Naive thymus-derived CD8-positive, alpha-beta T cell (primary cell): ENCODE data around the gene TSEN2. TPM values are rescaled to one million over a fixed set of nuclear protein-coding genes. Genes with fewer than 3 reads are reported as not detected.
"Not testable (repeated sequence)": the region's sequence is repeated elsewhere in the genome, so short reads cannot be mapped to it uniquely, and the experiment has no call there.

Source experiments
- ATAC-seq, 2 donors: fragments of 150-1000 bp; cut with Tn5 transposase in 1 of 2; sonication (Bioruptor Pico), chemical (Tn5 transposase) in 1 of 2; 1 replicate in 1 of 2; 2 replicates in 1 of 2; pipeline ENCODE4 v1.10.0; 2021; ENCODE audit warnings: mild to moderate bottlenecking in 2 of 2, moderate library complexity in 2 of 2
- POLR2A ChIA-PET: fragments of 350-600 bp; sonication (Branson Sonifier 250); formaldehyde crosslinking; loops from one replicate; lab custom pipeline; 2021; ENCODE audit warnings: antibody characterized with exemption; lab: Charles Lee
- DNase-seq, 10 donors: peaks; one replicate each; pipeline versions ENCODE4 v3.0.0 to v3.0.0-alpha.2; 2020 to 2022
- H3K27ac Mint-ChIP-seq, 10 donors: one replicate each; pipeline ENCODE4 v1.8.0; 2020 to 2022; ENCODE audit warnings: mild to moderate bottlenecking in 10 of 10, mixed read lengths in 10 of 10, moderate library complexity in 4 of 10, inconsistent platforms in 1 of 10
- H3K27me3 Mint-ChIP-seq, 5 donors: one replicate each; pipeline ENCODE4 v1.8.0; 2021 to 2022; ENCODE audit warnings: mixed read lengths in 5 of 5
- H3K36me3 Mint-ChIP-seq, 3 donors: one replicate each; pipeline ENCODE4 v1.8.0; 2020 to 2022; ENCODE audit warnings: mixed read lengths in 3 of 3, mild to moderate bottlenecking in 2 of 3, inconsistent platforms in 1 of 3
- H3K4me1 Mint-ChIP-seq, 4 donors: one replicate each; pipeline ENCODE4 v1.8.0; 2021 to 2022; ENCODE audit warnings: mixed read lengths in 4 of 4
- H3K4me3 Mint-ChIP-seq, 10 donors: one replicate each; pipeline ENCODE4 v1.8.0; 2020 to 2022; ENCODE audit warnings: mild to moderate bottlenecking in 10 of 10, mixed read lengths in 10 of 10, moderate library complexity in 6 of 10, inconsistent platforms in 1 of 10
- H3K9me3 Mint-ChIP-seq, 9 donors: one replicate each; pipeline ENCODE4 v1.8.0; 2020 to 2022; ENCODE audit warnings: mixed read lengths in 9 of 9, mild to moderate bottlenecking in 3 of 9, inconsistent platforms in 1 of 9, moderate library complexity in 1 of 9
- polyA plus RNA-seq, 3 donors: library from polyadenylated mRNA; unstranded; fragments of 300-500 nt; fragmentation: Illumina TruSeq; gene quantifications; one replicate each; pipeline ENCODE4 v1.2.3, GENCODE V29; 2021
- total RNA-seq, 8 experiments: library from RNA in 2 of 8; stranded (reverse) in 2 of 8; gene quantifications; one replicate each; pipeline ENCODE4 v1.2.3 and lab custom pipeline; 2021 to 2026

Gene TSEN2
- total and polyA plus RNA-seq, 5 experiments from 2014 or later: 11.9 to 26.9 (median 21.0) TPM

DNA sequence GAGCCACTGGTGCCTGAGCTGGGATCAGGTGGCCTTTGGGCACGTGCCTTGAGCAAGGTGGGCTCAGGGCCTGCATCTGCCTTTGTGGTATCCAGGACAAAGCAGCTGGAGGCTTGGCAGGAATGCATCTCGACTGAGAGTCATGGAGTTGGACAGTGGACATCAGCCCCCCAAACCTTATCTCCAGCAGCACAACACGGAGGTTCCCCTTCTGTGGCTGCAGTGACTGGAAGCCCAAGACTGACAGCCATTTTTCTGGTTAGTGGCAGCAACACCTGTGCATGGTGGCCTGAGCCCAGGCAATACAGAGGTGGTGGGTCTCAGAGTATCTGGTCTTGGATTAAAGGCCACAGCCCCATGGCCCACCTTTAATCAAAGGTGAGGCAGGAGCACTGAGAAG lies 27.8 kb upstream of the TSEN2 start:
- POLR2A ChIA-PET: no interaction called here

GRCh38 chr3:12457380-12457779 lies 26.9 kb upstream of the TSEN2 start:
- H3K36me3 Mint-ChIP-seq, H3K4me3 Mint-ChIP-seq, H3K9me3 Mint-ChIP-seq, H3K4me1 Mint-ChIP-seq, H3K27ac Mint-ChIP-seq, DNase-seq, ATAC-seq, H3K27me3 Mint-ChIP-seq, POLR2A ChIA-PET: not testable (repeated sequence)

More for the DNA sequence above, 27.8 kb upstream of the TSEN2 start:
- H3K27ac Mint-ChIP-seq: no peak overlapping the region
- ATAC-seq (no peak), DNase-seq (no peak)
- no peaks in the 10 kb centered on the region for H3K27me3 Mint-ChIP-seq
- H3K9me3 Mint-ChIP-seq: peaks cover 0 to 3% (median 0%) of the 10 kb centered on the region in 9 donors
- peaks cover 0 to 3% (median 1%) of the 10 kb centered on the region in 4 donors for H3K4me1 Mint-ChIP-seq
- no peaks in the 10 kb centered on the region for H3K36me3 Mint-ChIP-seq
- no peak overlapping the region for H3K4me3 Mint-ChIP-seq

- H3K9me3 Mint-ChIP-seq: no peaks in the 10 kb centered on the region
- H3K36me3 Mint-ChIP-seq: no peaks in the 10 kb centered on the region
- no peak overlapping the region for H3K27ac Mint-ChIP-seq
- ATAC-seq (no peak), DNase-seq (no peak)
- no peaks in the 10 kb centered on the region for H3K27me3 Mint-ChIP-seq
- no peak overlapping the region for H3K4me3 Mint-ChIP-seq
- peaks cover 8 to 21% (median 9%) of the 10 kb centered on the region in 4 donors for H3K4me1 Mint-ChIP-seq
- POLR2A ChIA-PET: no interaction called here
Observed at GRCh38 chr3:12458901-12459300, 25.4 kb upstream of the TSEN2 start.

DNA sequence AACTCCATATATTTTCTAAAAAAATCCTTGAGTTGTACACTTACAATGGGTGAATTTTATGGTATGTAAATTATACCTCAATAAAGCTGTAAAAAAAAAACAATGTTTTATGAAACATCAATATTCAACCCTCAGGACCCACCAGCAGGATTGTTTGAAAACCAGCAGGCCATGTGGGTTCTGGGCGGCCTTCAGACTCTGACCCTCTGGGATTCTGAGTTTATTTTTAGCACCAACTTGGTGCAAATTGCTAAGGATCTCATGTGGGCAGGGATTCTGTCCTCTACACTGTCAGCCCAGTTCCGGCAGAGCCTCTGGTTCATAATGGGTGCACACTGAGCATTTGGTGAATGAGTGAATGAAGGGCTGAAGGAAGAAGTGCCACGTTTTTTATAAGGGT lies 24.2 kb upstream of the TSEN2 start:
- POLR2A ChIA-PET: no interaction called here
- DNase-seq (no peak), ATAC-seq (no peak)
- no peaks in the 10 kb centered on the region for H3K27me3 Mint-ChIP-seq
- peak overlapping the region in 1 of 10 donors; percentile 34 for H3K27ac Mint-ChIP-seq
- no peaks in the 10 kb centered on the region for H3K9me3 Mint-ChIP-seq
- H3K4me1 Mint-ChIP-seq: peaks cover 9 to 28% (median 11%) of the 10 kb centered on the region in 4 donors
- no peak overlapping the region for H3K4me3 Mint-ChIP-seq
- H3K36me3 Mint-ChIP-seq: no peaks in the 10 kb centered on the region

DNA sequence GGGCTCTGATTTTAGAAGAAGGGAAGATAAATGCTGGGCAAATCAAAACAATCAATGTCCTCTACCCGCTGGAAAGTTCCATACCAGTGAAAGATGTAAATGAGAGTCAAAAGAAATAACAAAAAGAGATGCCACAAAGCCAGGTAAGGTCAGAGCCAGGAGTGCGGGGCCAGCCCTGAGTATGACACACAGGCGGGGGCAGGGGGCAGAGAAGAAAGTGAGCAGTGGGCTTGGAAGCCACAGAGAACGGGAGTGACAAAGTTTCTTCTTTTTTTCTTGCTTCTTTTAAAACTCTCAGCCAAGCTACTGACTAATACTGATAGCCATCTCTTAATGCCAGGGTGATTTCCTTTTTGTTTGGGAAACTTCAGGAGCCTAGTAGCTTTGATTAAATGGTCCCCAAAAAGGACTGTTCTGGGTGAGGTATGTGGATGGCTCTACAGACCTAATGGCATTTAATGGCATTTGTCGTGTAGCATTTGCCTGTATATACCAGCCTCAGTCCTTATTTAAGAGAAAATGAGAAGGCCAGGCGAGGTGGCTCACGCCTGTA lies 23.1 kb upstream of the TSEN2 start:
- H3K36me3 Mint-ChIP-seq: no peaks in the 10 kb centered on the region
- DNase-seq (no peak), ATAC-seq (no peak)
- peak overlapping the region in 1 of 10 donors; percentile 11 for H3K4me3 Mint-ChIP-seq
- peak overlapping the region in 7 of 10 donors; percentile 1 to 87 (median 44) for H3K27ac Mint-ChIP-seq
- H3K4me1 Mint-ChIP-seq: peaks cover 9 to 28% (median 11%) of the 10 kb centered on the region in 4 donors
- H3K27me3 Mint-ChIP-seq: no peaks in the 10 kb centered on the region
- POLR2A ChIA-PET: no interaction called here
- no peaks in the 10 kb centered on the region for H3K9me3 Mint-ChIP-seq

DNA sequence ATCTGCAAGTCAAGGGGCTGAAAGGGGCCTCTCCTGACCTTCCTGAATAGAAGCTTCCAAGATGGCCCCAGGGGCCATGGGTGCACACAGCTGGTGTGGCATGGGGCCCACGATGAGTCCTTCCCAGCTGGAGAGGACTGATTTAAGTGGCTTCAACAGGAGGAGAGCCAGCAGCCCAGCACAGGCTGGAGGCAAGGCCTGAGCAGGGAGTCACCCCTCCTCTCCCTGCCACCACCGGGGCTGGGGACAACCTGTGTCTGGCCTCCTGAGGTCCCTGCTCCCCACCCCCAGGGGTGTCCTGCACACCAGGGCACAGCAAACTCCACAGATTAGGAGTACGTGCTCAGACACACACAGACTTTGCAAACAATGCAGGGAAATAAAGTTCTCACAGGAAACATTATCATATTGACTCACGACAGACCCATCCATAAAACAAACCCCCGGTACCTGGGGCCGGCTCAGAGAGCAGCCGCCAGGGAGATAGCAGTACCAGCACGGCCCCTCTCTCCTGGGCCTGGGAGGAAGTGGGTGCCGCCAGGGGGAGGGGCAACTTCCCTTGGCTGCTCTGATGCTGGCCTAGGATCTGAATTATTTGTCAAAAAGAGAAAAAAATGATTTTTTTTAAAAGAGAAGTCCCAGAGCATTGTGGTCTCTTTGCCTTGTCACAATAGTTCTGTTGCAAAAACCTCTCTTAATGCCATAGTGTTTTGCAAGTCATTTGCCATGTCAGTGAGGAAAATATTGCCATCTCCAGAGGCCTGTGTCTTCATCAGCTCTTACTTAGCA lies 21.9 kb upstream of the TSEN2 start:
- H3K36me3 Mint-ChIP-seq: no peaks in the 10 kb centered on the region
- peak overlapping the region; percentile 30 to 79 (median 70) for H3K4me3 Mint-ChIP-seq
- H3K4me1 Mint-ChIP-seq: peaks cover 9 to 28% (median 11%) of the 10 kb centered on the region in 4 donors
- H3K27ac Mint-ChIP-seq: peak overlapping the region in 9 of 10 donors; percentile 74 to 93 (median 87)
- H3K27me3 Mint-ChIP-seq: no peaks in the 10 kb centered on the region
- peak in 7 of 10 donors; percentile 5 to 37 (median 17) for DNase-seq
- POLR2A ChIA-PET: no interaction called here
- no peaks in the 10 kb centered on the region for H3K9me3 Mint-ChIP-seq
- peak; percentile 84 to 90 for ATAC-seq

DNA sequence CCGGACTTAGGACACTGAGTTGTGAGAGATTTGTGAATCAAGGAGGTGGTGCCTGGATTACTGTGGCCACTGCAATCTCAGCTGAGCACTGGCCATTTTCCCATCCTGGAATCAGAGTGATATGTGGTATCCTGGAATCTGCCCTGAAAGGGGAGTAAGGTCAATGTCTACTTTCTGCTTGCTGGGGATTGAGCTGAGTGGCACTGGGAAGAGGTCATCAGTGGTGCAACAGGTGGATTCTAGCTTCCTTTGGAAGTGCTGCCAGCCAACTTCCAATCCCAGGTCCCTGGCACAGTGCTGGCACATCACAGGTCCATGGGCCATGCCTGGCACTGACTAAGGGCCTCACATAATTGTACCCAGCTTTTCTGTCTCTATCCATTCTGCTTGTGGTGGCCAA lies 20.6 kb upstream of the TSEN2 start:
- Mint-ChIP-seq H3K9me3 (no peaks in the 10 kb centered on the region), H3K36me3 (no peaks in the 10 kb centered on the region), H3K4me1 (peaks cover 9 to 28% (median 11%) of the 10 kb centered on the region in 4 donors), H3K27me3 (peaks cover 0 to 4% (median 0%) of the 10 kb centered on the region in 5 donors), H3K4me3 (peak overlapping the region in 2 of 10 donors; percentile 24 to 31), H3K27ac (peak overlapping the region in 7 of 10 donors; percentile 33 to 93 (median 61))
- ATAC-seq (no peak), DNase-seq (no peak)
- POLR2A ChIA-PET: interaction anchor here (0.6 to 1.9 kb wide), 3 partner anchors 12 to 71 kb away, joined by 3 to 6 read pairs (median 5); partner anchors contain the start of gene TSEN2

DNA sequence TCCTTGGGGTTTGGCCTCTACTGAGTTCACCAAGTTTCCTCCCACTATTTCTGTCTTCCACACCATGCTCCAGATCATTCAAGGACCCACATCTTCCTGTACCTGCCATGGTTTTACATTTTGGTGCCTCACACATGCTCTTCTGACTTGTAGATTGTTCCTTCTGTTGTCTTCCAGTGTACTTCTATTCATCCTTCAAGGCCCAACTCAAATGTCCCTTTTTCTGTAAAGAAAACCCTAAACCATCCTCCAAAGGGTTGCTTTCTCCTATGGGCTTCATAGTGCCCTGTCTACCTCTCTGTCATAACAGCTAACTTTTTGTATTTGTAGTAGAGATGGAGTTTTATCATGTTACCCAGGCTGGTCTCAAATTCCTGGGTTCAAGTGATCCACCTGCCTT lies 20.1 kb upstream of the TSEN2 start:
- peaks cover 0 to 4% (median 0%) of the 10 kb centered on the region in 5 donors for H3K27me3 Mint-ChIP-seq
- ATAC-seq (no peak), DNase-seq (no peak)
- H3K27ac Mint-ChIP-seq: peak overlapping the region in 6 of 10 donors; percentile 34 to 93 (median 58)
- POLR2A ChIA-PET: interaction anchor here (0.8 to 1.9 kb wide), 2 partner anchors 12 to 20 kb away, joined by 3 to 6 read pairs; partner anchors contain the start of gene TSEN2
- H3K36me3 Mint-ChIP-seq: no peaks in the 10 kb centered on the region
- peak overlapping the region in 1 of 10 donors; percentile 31 for H3K4me3 Mint-ChIP-seq
- H3K9me3 Mint-ChIP-seq: no peaks in the 10 kb centered on the region
- H3K4me1 Mint-ChIP-seq: peaks cover 9 to 28% (median 11%) of the 10 kb centered on the region in 4 donors

- no peak for DNase-seq
- H3K27me3 Mint-ChIP-seq: peaks cover 0 to 4% (median 0%) of the 10 kb centered on the region in 5 donors
- ATAC-seq: no peak
- H3K9me3 Mint-ChIP-seq: no peaks in the 10 kb centered on the region
- POLR2A ChIA-PET: interaction anchor here (1.9 kb wide), 1 partner anchor 19 kb away, joined by 6 read pairs; the partner anchor contains the start of gene TSEN2
- peaks cover 9 to 28% (median 11%) of the 10 kb centered on the region in 4 donors for H3K4me1 Mint-ChIP-seq
- H3K27ac Mint-ChIP-seq: peak overlapping the region in 3 of 10 donors; percentile 4 to 91 (median 20)
- H3K4me3 Mint-ChIP-seq: no peak overlapping the region
- H3K36me3 Mint-ChIP-seq: no peaks in the 10 kb centered on the region
Observed at GRCh38 chr3:12465151-12465835, 19.0 kb upstream of the TSEN2 start.

DNA sequence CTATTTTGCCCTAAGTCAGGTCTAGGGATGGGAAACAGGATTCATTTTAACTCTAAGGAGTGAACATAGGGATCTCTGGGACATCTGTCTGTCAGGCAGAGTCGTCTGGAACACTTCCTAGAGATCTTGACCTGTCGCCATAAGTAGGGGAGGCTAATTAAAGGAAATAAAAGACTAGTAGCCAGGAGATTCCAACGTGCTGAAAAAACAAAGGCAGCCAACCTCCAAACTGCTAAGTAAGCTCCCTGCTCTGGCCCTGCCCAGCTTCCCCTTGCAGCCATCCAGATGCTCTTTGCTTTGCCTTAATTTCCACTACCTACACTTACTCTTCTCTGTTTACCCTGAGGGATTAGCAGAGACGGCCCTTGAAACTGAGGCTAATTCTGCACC lies 18.4 kb upstream of the TSEN2 start:
- Mint-ChIP-seq H3K9me3 (no peaks in the 10 kb centered on the region), H3K27me3 (peaks cover 0 to 4% (median 0%) of the 10 kb centered on the region in 5 donors), H3K27ac (no peak overlapping the region), H3K4me1 (peaks cover 9 to 28% (median 11%) of the 10 kb centered on the region in 4 donors), H3K4me3 (no peak overlapping the region), H3K36me3 (no peaks in the 10 kb centered on the region)
- DNase-seq (no peak), ATAC-seq (no peak)
- POLR2A ChIA-PET: no interaction called here

GRCh38 chr3:12467746-12468145 lies 16.5 kb upstream of the TSEN2 start:
- Mint-ChIP-seq H3K9me3 (no peaks in the 10 kb centered on the region), H3K36me3 (no peaks in the 10 kb centered on the region), H3K4me3 (no peak overlapping the region), H3K4me1 (peaks cover 2 to 18% (median 6%) of the 10 kb centered on the region in 4 donors), H3K27ac (no peak overlapping the region), H3K27me3 (peaks cover 0 to 4% (median 0%) of the 10 kb centered on the region in 5 donors)
- POLR2A ChIA-PET: no interaction called here
- DNase-seq (no peak), ATAC-seq (no peak)

- peak overlapping the region in 1 of 10 donors; percentile 37 for H3K27ac Mint-ChIP-seq
- H3K36me3 Mint-ChIP-seq: no peaks in the 10 kb centered on the region
- peaks cover 0 to 13% (median 5%) of the 10 kb centered on the region in 4 donors for H3K4me1 Mint-ChIP-seq
- no peak for DNase-seq
- H3K9me3 Mint-ChIP-seq: no peaks in the 10 kb centered on the region
- no peak for ATAC-seq
- POLR2A ChIA-PET: no interaction called here
- no peak overlapping the region for H3K4me3 Mint-ChIP-seq
- H3K27me3 Mint-ChIP-seq: peaks cover 0 to 4% (median 0%) of the 10 kb centered on the region in 5 donors
Observed at GRCh38 chr3:12468276-12468675, 16.0 kb upstream of the TSEN2 start.
